ENCODE data around the gene CDCA8. TPM values are rescaled to one million over a fixed set of nuclear protein-coding genes. Genes with fewer than 3 reads are reported as not detected.

The CDCA8 gene
- total RNA-seq, 1 experiment from 2014 or later, result 48.5 TPM

- H2AK5ac ChIP-seq (ENCODE audit: insufficient read length, low read length), result no peak overlapping the region
- peaks cover 27% of the 10 kb centered on the region for H3K27me3 Mint-ChIP-seq (ENCODE audit: low read depth)
- H4K91ac ChIP-seq (ENCODE audit: insufficient read length, low read depth, low read length), result no peak overlapping the region
- H2BK15ac ChIP-seq (ENCODE audit: low read depth, low read length), result no peak overlapping the region
- no peak overlapping the region for H3K9ac ChIP-seq (ENCODE audit: extremely low read depth, insufficient read length, low read length)
- H3K4me1 Mint-ChIP-seq, result peaks cover 17 to 42% of the 10 kb centered on the region in 2 experiments
- no peak overlapping the region for H4K8ac ChIP-seq (replicated peaks; ENCODE audit: insufficient read length, low read depth, low read length)
- no peaks in the 10 kb centered on the region for H3K79me1 ChIP-seq (ENCODE audit: insufficient read depth, low read depth, low read length, poor library complexity, severe bottlenecking)
- no peak overlapping the region for H2BK20ac ChIP-seq (ENCODE audit: low read depth, low read length, poor library complexity, severe bottlenecking)
- H3K79me2 ChIP-seq (ENCODE audit: insufficient read depth, low read length), result no peaks in the 10 kb centered on the region
- H3K14ac ChIP-seq (ENCODE audit: insufficient read depth, low read length), result no peak overlapping the region
- no peak overlapping the region for H3K27ac ChIP-seq (ENCODE audit: insufficient read length, low read depth, low read length)
- H3K9me3 Mint-ChIP-seq, result no peaks in the 10 kb centered on the region; a peak in 2 of 5 replicates
- no peak overlapping the region for H3K23ac ChIP-seq (ENCODE audit: insufficient read length, low read depth, low read length)
- no peak overlapping the region for H3K4ac ChIP-seq (ENCODE audit: low read depth, low read length)
- H3K56ac ChIP-seq (ENCODE audit: insufficient read length, low read depth, low read length), result no peak overlapping the region
- no peak for TF ChIP-seq CTCF (conservative IDR thresholded peaks at IDR 0.05)
- no peaks in the 10 kb centered on the region for H3K4me1 ChIP-seq (ENCODE audit: insufficient read depth, low read length)
- H3K36me3 Mint-ChIP-seq (ENCODE audit: insufficient read depth in 1 of 3, low read depth in 3 of 3), result no peaks in the 10 kb centered on the region
- H3K27ac Mint-ChIP-seq, result no peak overlapping the region
- H3K27me3 ChIP-seq (ENCODE audit: insufficient read depth, low read length), result no peaks in the 10 kb centered on the region
- H2AFZ ChIP-seq (ENCODE audit: low read length), result no peak overlapping the region
- H4K20me1 ChIP-seq (ENCODE audit: control insufficient read depth, insufficient read depth, insufficient read length), result no peaks in the 10 kb centered on the region
- no peak for DNase-seq
- no peak overlapping the region for H3K4me2 ChIP-seq (ENCODE audit: insufficient read depth, insufficient read length, low read length)
- H2BK12ac ChIP-seq (ENCODE audit: insufficient read length, low read depth, low read length), result no peak overlapping the region
- H3K23me2 ChIP-seq (ENCODE audit: insufficient read length, low read depth, low read length, poor library complexity, severe bottlenecking), result peaks cover 3% of the 10 kb centered on the region
- no peak overlapping the region for H3K18ac ChIP-seq (ENCODE audit: insufficient read length, low read depth, low read length)
- no peaks in the 10 kb centered on the region for H3K9me3 ChIP-seq (ENCODE audit: control insufficient read depth, low read depth, low read length)
- H4K5ac ChIP-seq (ENCODE audit: insufficient read length, low read depth, low read length), result no peak overlapping the region
- no peak overlapping the region for H3K4me3 Mint-ChIP-seq
- no peak overlapping the region for H2BK5ac ChIP-seq (ENCODE audit: insufficient read length, low read length)
- no peak overlapping the region for H2BK120ac ChIP-seq (ENCODE audit: low read depth, low read length, poor library complexity, severe bottlenecking)
- no CpG with 5 or more reads among the region's 9 CpGs for WGBS (ENCODE audit: extremely low coverage, insufficient read length, low lambda C conversion rate)
- H3T11ph ChIP-seq (ENCODE audit: low read length), result no peak overlapping the region
Observed at GRCh38 chr1:37661401-37661800, 30.9 kb upstream of the CDCA8 start.
